Neuronal stem cell (in vitro differentiated cells): ENCODE measurements around the gene HILPDA.
"Not testable (repeated sequence)": the region's sequence is repeated elsewhere in the genome, so short reads cannot be mapped to it uniquely, and the experiment has no call there.

ENCODE experiments used
- DNase-seq: peaks from one replicate; pipeline ENCODE4 v3.0.0-alpha.2; 2013; ENCODE audit warnings: low spot score
- H2AFZ ChIP-seq: one replicate; pipeline ENCODE4 v1.6.1; 2013; ENCODE audit warnings: mild to moderate bottlenecking, low read length, inconsistent platforms
- H2AK5ac ChIP-seq: 2 replicates; pipeline ENCODE4 v1.6.1; 2013; ENCODE audit warnings: low read depth, mild to moderate bottlenecking, inconsistent platforms, low read length, moderate library complexity, mixed read lengths
- H2BK120ac ChIP-seq: 2 replicates; pipeline ENCODE4 v1.6.1; 2013; ENCODE audit warnings: low read depth, mild to moderate bottlenecking, inconsistent platforms, low read length, moderate library complexity, mixed read lengths
- H2BK12ac ChIP-seq: one replicate; pipeline ENCODE4 v1.6.1; 2013; ENCODE audit warnings: low read length, inconsistent platforms
- H2BK15ac ChIP-seq: 2 replicates; pipeline ENCODE4 v1.6.1; 2013; ENCODE audit warnings: mild to moderate bottlenecking, low read length, inconsistent platforms, mixed read lengths
- H2BK5ac ChIP-seq: one replicate; pipeline ENCODE4 v1.6.1; 2013; ENCODE audit warnings: inconsistent platforms, mild to moderate bottlenecking, low read length, moderate library complexity
- H3K14ac ChIP-seq: one replicate; pipeline ENCODE4 v1.6.1; 2013; ENCODE audit warnings: low read length, inconsistent platforms
- H3K18ac ChIP-seq: 2 replicates; pipeline ENCODE4 v1.6.1; 2013; ENCODE audit warnings: low read length, inconsistent platforms
- H3K23ac ChIP-seq: 2 replicates; pipeline ENCODE4 v1.6.1; 2013; ENCODE audit warnings: low read depth, mild to moderate bottlenecking, mixed read lengths, low read length, inconsistent platforms; ENCODE audit not compliant: poor library complexity
- H3K27ac ChIP-seq: replicated peaks from 3 replicates; pipeline ENCODE4 v1.5.1; 2013; ENCODE audit warnings: low read length, inconsistent platforms
- H3K27me3 ChIP-seq, 3 experiments: 2 replicates each; pipeline ENCODE4 v1.6.1; 2013; ENCODE audit warnings: low read length in 3 of 3, mild to moderate bottlenecking in 2 of 3, inconsistent platforms in 1 of 3, low read depth in 1 of 3, mixed read lengths in 1 of 3, moderate library complexity in 1 of 3; ENCODE audit not compliant: control insufficient read depth in 3 of 3, insufficient read depth in 3 of 3
- H3K36me3 ChIP-seq, 2 donors: replicated peaks in 1 of 2; 2 replicates each; pipeline ENCODE4 v1.6.1; 2013; ENCODE audit warnings: low read length in 2 of 2; ENCODE audit not compliant: control insufficient read depth in 2 of 2, insufficient read depth in 2 of 2
- H3K4ac ChIP-seq: 2 replicates; pipeline ENCODE4 v1.6.1; 2013; ENCODE audit warnings: inconsistent platforms, mild to moderate bottlenecking, low read length, moderate library complexity
- H3K4me1 ChIP-seq, 2 donors: 1 replicate in 1 of 2; 2 replicates in 1 of 2; pipeline ENCODE4 v1.6.1; 2013; ENCODE audit warnings: low read length in 2 of 2, low read depth in 1 of 2; ENCODE audit not compliant: control insufficient read depth in 2 of 2, insufficient read depth in 1 of 2
- H3K4me2 ChIP-seq: one replicate; pipeline ENCODE4 v1.6.1; 2013; ENCODE audit warnings: mild to moderate bottlenecking, low read length, inconsistent platforms; ENCODE audit not compliant: insufficient read depth, poor library complexity, severe bottlenecking
- H3K4me3 ChIP-seq, 2 donors: 2 replicates each; pipeline ENCODE4 v1.5.1; 2013; ENCODE audit warnings: low read length in 2 of 2, mild to moderate bottlenecking in 2 of 2, inconsistent platforms in 1 of 2, moderate library complexity in 1 of 2
- H3K79me1 ChIP-seq: one replicate; pipeline ENCODE4 v1.6.1; 2013; ENCODE audit warnings: low read depth, mild to moderate bottlenecking, inconsistent platforms, low read length, moderate library complexity
- H3K9ac ChIP-seq: one replicate; pipeline ENCODE4 v1.6.1; 2013; ENCODE audit warnings: mild to moderate bottlenecking, low read depth, low read length, inconsistent platforms; ENCODE audit not compliant: poor library complexity
- H3K9me3 ChIP-seq, 2 donors: replicated peaks in 1 of 2; 2 replicates each; pipeline versions ENCODE3 to v1.6.1; 2013; ENCODE audit warnings: low read length in 2 of 2, mild to moderate bottlenecking in 2 of 2, inconsistent platforms in 1 of 2, low read depth in 1 of 2, mixed read lengths in 1 of 2, moderate library complexity in 1 of 2; ENCODE audit not compliant: control insufficient read depth in 2 of 2, insufficient read depth in 1 of 2
- H4K8ac ChIP-seq: one replicate; pipeline ENCODE4 v1.6.1; 2013; ENCODE audit warnings: low read depth, mild to moderate bottlenecking, inconsistent platforms, low read length, moderate library complexity
- H4K91ac ChIP-seq: one replicate; pipeline ENCODE4 v1.6.1; 2013; ENCODE audit warnings: low read length, low read depth, mild to moderate bottlenecking, inconsistent platforms; ENCODE audit not compliant: poor library complexity
- WGBS, 2 donors: extraction: QIAGEN DNeasy Blood & Tissue Kit; methylation state at CpG; one replicate each; pipeline ENCODE4 v1.1.7; 2013; ENCODE audit warnings: missing lambda C conversion rate in 2 of 2, mixed read lengths in 1 of 2; ENCODE audit not compliant: insufficient read length in 2 of 2, insufficient replicate concordance in 1 of 2; ENCODE audit errors: extremely low coverage in 2 of 2; 5-methylcytosine and 5-hydroxymethylcytosine counted together

The HILPDA gene

DNA sequence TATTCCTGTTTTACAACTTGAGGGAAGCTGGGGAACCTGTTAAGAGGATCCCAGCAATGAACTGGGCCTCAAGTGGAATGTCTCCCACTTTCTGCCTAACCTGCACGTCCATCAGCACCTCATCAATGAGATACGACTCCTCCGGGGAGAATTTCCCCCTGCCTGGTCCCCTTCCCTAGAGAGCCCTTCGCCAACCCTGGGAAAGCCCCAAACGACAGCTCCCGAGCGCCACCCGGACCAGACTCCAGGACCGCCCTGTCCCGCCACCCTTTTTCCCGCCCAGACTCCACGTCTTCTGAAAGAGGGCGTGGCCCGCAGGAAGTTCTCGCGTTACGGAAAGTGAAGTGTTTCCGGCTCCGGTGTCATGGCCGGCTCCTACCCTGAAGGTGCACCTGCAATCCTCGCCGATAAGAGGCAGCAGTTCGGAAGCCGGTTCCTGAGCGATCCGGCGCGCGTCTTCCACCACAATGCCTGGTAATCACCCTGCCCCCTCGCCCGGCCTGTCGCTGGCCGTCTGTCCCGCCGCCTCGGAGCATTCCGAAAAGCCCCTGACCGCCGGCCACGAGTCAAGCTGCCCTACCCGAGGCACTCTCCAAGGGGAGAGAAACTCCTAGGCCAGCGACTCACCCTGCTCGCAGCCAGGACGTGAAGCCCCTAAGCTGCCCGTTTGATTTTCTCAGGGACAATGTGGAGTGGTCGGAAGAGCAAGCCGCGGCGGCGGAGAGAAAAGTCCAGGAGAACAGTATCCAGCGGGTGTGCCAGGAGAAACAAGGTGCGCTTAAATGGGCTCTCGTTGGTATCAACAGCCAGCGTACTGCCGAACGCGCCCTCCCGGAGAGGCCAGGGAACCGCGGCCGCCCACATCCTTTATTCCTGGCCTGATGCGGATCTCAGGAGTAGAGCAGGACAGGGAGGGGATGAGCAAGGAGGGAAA is 21.0 kb downstream of the HILPDA start, which contains the start of gene METTL2B:
METTL2B (plus strand) TSS at position 347 of the 934 bp plus-strand sequence; CDS start at position 365, 18 bp downstream.
- H3K4ac ChIP-seq, H3K14ac ChIP-seq, H3K4me1 ChIP-seq, H2BK15ac ChIP-seq, H2BK12ac ChIP-seq, H3K23ac ChIP-seq, H4K91ac ChIP-seq, H2AK5ac ChIP-seq, H3K27me3 ChIP-seq, H2BK5ac ChIP-seq, H3K79me1 ChIP-seq, H4K8ac ChIP-seq, H3K9me3 ChIP-seq: not testable (repeated sequence)
- peak; percentile 82 for DNase-seq
- H3K18ac ChIP-seq: peak within 1 kb of the TSS; percentile 87
- H3K9ac ChIP-seq: peak within 1 kb of the TSS; percentile 80
- H3K27ac ChIP-seq: peak within 1 kb of the TSS; percentile 83
- peak within 1 kb of the TSS; percentile 83 for H2AFZ ChIP-seq
- H3K4me3 ChIP-seq: peak within 1 kb of the TSS; percentile 82 to 92
- WGBS, 2 donors: no CpG with 5 or more reads among the region's 62 CpGs
- H2BK120ac ChIP-seq: peak within 1 kb of the TSS; percentile 87
- H3K4me2 ChIP-seq: peak within 1 kb of the TSS; percentile 54
- H3K36me3 ChIP-seq: peaks cover 5 to 30% of the 10 kb centered on the region in 2 donors

DNA sequence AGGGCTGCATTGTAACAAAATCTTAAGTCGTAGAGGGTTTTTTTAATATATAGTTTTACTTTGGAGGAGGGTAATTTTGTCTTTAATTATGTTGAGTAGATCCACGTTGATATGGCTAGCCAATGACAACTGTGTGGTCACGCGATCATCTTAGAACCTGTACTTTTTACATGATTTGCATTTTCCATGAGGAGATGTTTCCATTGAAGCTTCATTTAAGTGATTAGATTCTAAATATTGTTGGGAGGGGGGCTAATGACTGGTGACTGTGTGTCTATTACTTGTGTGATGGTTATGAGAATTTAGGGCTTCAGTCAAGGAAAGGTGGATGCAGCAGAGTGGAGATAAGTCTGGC is 21.6 kb downstream of the HILPDA start:
- DNase-seq, H4K8ac ChIP-seq, H3K23ac ChIP-seq, H3K14ac ChIP-seq, H3K9ac ChIP-seq, H3K4me1 ChIP-seq, H4K91ac ChIP-seq, H3K18ac ChIP-seq, H2BK15ac ChIP-seq, H3K9me3 ChIP-seq, H3K4ac ChIP-seq, H2AK5ac ChIP-seq, H3K27me3 ChIP-seq, H2BK12ac ChIP-seq, H2BK5ac ChIP-seq, H3K79me1 ChIP-seq, H2BK120ac ChIP-seq, H3K27ac ChIP-seq: not testable (repeated sequence)
- Histone ChIP-seq H3K4me2 (peak overlapping the region; percentile 33), H3K4me3 (peak overlapping the region; percentile 82 to 92), H3K36me3 (peaks cover 7 to 36% of the 10 kb centered on the region in 2 donors), H2AFZ (peak overlapping the region; percentile 83)
- WGBS, 2 donors: no CpG with 5 or more reads among the region's 4 CpGs

GRCh38 chr7:128479082-128479481 is 23.4 kb downstream of the HILPDA start:
- 100% methylated on average over 1 of the region's 4 CpGs; no CpG with 5 or more reads in 1 of the 2 donors for WGBS, 2 donors
- not testable (repeated sequence) for H3K23ac ChIP-seq, H2BK12ac ChIP-seq, H3K9ac ChIP-seq, H3K4ac ChIP-seq, DNase-seq, H3K14ac ChIP-seq, H2BK120ac ChIP-seq, H4K8ac ChIP-seq, H2AFZ ChIP-seq, H3K79me1 ChIP-seq, H3K27me3 ChIP-seq, H3K4me3 ChIP-seq, H3K27ac ChIP-seq, H3K4me1 ChIP-seq, H2BK15ac ChIP-seq, H3K18ac ChIP-seq, H3K4me2 ChIP-seq, H2AK5ac ChIP-seq, H4K91ac ChIP-seq, H2BK5ac ChIP-seq, H3K9me3 ChIP-seq
- peaks cover 7 to 51% of the 10 kb centered on the region in 2 donors for H3K36me3 ChIP-seq

DNA sequence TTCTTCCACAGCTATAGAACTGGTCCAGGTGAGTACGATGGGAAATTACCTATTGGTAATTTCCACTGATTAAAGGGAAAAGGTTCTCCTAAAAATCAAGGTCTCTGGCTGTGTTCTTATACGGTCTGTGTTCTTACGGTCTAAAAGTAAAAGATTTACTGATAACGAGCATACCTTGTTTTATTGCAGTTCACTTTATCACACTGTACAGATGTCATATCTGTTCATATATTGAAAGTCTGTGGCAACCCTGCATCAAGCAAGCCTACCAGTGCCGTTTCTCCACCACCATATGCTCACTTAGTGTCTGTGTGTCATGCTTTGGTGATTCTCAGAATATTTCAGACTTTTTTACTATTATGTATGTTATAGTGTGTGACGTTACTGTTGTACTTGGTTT is 32.5 kb downstream of the HILPDA start:
- H2BK5ac ChIP-seq, H3K9ac ChIP-seq, H3K14ac ChIP-seq, H2BK120ac ChIP-seq, H3K4me3 ChIP-seq, H3K18ac ChIP-seq, H3K27me3 ChIP-seq, H4K91ac ChIP-seq, DNase-seq, H2BK12ac ChIP-seq, H4K8ac ChIP-seq, H2AFZ ChIP-seq, H3K23ac ChIP-seq, H3K4me1 ChIP-seq, H3K4me2 ChIP-seq, H3K79me1 ChIP-seq, H2BK15ac ChIP-seq, H2AK5ac ChIP-seq, H3K27ac ChIP-seq, H3K9me3 ChIP-seq, H3K4ac ChIP-seq: not testable (repeated sequence)
- WGBS, 2 donors: no CpG with 5 or more reads among the region's 6 CpGs
- H3K36me3 ChIP-seq: peaks cover 2 to 44% of the 10 kb centered on the region in 2 donors
